ENCODE measurements around the gene ADGRL1.
"Not testable (repeated sequence)": the region's sequence is repeated elsewhere in the genome, so short reads cannot be mapped to it uniquely, and the experiment has no call there.

- TF ChIP-seq SUZ12 (IDR thresholded peaks at IDR 0.05; ENCODE audit: extremely low read depth, insufficient read depth, insufficient read length); YY1 (IDR thresholded peaks at IDR 0.05; ENCODE audit: insufficient read depth, insufficient read length); ZNF274 (IDR thresholded peaks at IDR 0.05; ENCODE audit: low read depth, low read length): not testable (repeated sequence)
These were observed 9.9 kb downstream of the ADGRL1 start for GRCh38 chr19:14196105-14196504.

All from NT2/D1 (cell line).